ENCODE measurements around the gene POLN. TPM values are rescaled to one million over a fixed set of nuclear protein-coding genes. Genes with fewer than 3 reads are reported as not detected.

The POLN gene
- total RNA-seq, 4 donors from 2014 or later = 3.3 to 9.6 (median 5.5) TPM

- Histone ChIP-seq H3K27ac (no peak overlapping the region), H3K9me3 (peaks cover 0 to 18% (median 0%) of the 10 kb centered on the region in 4 donors), H3K4me3 (no peak overlapping the region), H3K27me3 (no peaks in the 10 kb centered on the region), H3K4me1 (peaks cover 0 to 3% (median 0%) of the 10 kb centered on the region in 4 donors), H3K36me3 (peaks cover 0 to 21% (median 0%) of the 10 kb centered on the region in 3 donors)
- TF ChIP-seq EP300 (IDR thresholded peaks at IDR 0.05) = no peak
- TF ChIP-seq POLR2A (IDR thresholded peaks at IDR 0.05) = no peak
- no peak for DNase-seq (ENCODE audit: low spot score in 2 of 2)
- 90 to 98% methylated on average over 13 to 16 of the region's 16 CpGs for WGBS, 2 donors
Observed at GRCh38 chr4:2095236-2096072, 146.5 kb downstream of the POLN start.

GRCh38 chr4:2094545-2094944 lies 147.4 kb downstream of the POLN start:
- H3K36me3 ChIP-seq = peaks cover 0 to 21% (median 0%) of the 10 kb centered on the region in 3 donors
- TF ChIP-seq POLR2A (IDR thresholded peaks at IDR 0.05) (no peak), EP300 (IDR thresholded peaks at IDR 0.05) (no peak)
- TF ChIP-seq, protein P1, sequence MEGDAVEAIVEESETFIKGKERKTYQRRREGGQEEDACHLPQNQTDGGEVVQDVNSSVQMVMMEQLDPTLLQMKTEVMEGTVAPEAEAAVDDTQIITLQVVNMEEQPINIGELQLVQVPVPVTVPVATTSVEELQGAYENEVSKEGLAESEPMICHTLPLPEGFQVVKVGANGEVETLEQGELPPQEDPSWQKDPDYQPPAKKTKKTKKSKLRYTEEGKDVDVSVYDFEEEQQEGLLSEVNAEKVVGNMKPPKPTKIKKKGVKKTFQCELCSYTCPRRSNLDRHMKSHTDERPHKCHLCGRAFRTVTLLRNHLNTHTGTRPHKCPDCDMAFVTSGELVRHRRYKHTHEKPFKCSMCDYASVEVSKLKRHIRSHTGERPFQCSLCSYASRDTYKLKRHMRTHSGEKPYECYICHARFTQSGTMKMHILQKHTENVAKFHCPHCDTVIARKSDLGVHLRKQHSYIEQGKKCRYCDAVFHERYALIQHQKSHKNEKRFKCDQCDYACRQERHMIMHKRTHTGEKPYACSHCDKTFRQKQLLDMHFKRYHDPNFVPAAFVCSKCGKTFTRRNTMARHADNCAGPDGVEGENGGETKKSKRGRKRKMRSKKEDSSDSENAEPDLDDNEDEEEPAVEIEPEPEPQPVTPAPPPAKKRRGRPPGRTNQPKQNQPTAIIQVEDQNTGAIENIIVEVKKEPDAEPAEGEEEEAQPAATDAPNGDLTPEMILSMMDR (IDR thresholded peaks at IDR 0.05) = no peak
- peaks cover 0 to 3% (median 0%) of the 10 kb centered on the region in 4 donors for H3K4me1 ChIP-seq
- no peak for DNase-seq (ENCODE audit: low spot score in 2 of 2)
- H3K27ac ChIP-seq = no peak overlapping the region
- H3K9me3 ChIP-seq = peaks cover 0 to 18% (median 0%) of the 10 kb centered on the region in 4 donors
- H3K4me3 ChIP-seq = no peak overlapping the region
- 85 to 87% methylated on average over 4 of the region's 4 CpGs for WGBS, 2 donors
- no peaks in the 10 kb centered on the region for H3K27me3 ChIP-seq

GRCh38 chr4:2093265-2093664 lies 148.7 kb downstream of the POLN start:
- 84 to 88% methylated on average over 6 of the region's 6 CpGs for WGBS, 2 donors
- Histone ChIP-seq H3K9me3 (peaks cover 0 to 18% (median 0%) of the 10 kb centered on the region in 4 donors), H3K4me1 (peaks cover 0 to 3% (median 0%) of the 10 kb centered on the region in 4 donors), H3K4me3 (no peak overlapping the region), H3K27ac (no peak overlapping the region), H3K36me3 (peaks cover 0 to 21% (median 0%) of the 10 kb centered on the region in 3 donors), H3K27me3 (no peaks in the 10 kb centered on the region)
- no peak for DNase-seq (ENCODE audit: low spot score in 2 of 2)
- TF ChIP-seq POLR2A (IDR thresholded peaks at IDR 0.05) (no peak), EP300 (IDR thresholded peaks at IDR 0.05) (no peak)
- TF ChIP-seq, protein P1 (IDR thresholded peaks at IDR 0.05) = no peak

DNA sequence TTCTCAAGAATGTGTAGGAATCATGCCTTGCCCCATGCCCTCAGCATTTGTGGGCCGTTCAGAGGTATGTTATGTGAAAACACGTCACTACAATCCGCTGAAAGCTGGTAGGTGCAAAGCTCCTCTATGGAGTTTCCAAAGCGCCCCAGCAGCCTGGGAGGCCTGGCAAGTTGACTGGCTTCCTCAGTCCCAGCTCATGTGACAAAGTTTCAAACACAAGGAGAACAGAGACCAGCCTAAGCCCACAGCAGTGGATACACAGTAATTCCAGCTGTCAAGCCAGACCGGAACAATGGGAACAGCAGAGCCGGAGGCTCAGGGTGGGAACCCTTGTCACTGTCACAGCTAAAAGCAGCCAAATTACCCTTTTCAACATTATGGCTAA lies 149.3 kb downstream of the POLN start:
- H3K4me3 ChIP-seq = no peak overlapping the region
- H3K4me1 ChIP-seq = peaks cover 0 to 3% (median 0%) of the 10 kb centered on the region in 4 donors
- H3K27me3 ChIP-seq = no peaks in the 10 kb centered on the region
- no peak overlapping the region for H3K27ac ChIP-seq
- TF ChIP-seq, protein P1 (IDR thresholded peaks at IDR 0.05) = no peak
- TF ChIP-seq EP300 (IDR thresholded peaks at IDR 0.05) = no peak
- TF ChIP-seq POLR2A (IDR thresholded peaks at IDR 0.05) = no peak
- WGBS, 2 donors = 65 to 74% methylated on average over 6 of the region's 6 CpGs
- H3K9me3 ChIP-seq = peaks cover 0 to 18% (median 0%) of the 10 kb centered on the region in 4 donors
- no peak for DNase-seq (ENCODE audit: low spot score in 2 of 2)
- peaks cover 0 to 21% (median 0%) of the 10 kb centered on the region in 3 donors for H3K36me3 ChIP-seq

DNA sequence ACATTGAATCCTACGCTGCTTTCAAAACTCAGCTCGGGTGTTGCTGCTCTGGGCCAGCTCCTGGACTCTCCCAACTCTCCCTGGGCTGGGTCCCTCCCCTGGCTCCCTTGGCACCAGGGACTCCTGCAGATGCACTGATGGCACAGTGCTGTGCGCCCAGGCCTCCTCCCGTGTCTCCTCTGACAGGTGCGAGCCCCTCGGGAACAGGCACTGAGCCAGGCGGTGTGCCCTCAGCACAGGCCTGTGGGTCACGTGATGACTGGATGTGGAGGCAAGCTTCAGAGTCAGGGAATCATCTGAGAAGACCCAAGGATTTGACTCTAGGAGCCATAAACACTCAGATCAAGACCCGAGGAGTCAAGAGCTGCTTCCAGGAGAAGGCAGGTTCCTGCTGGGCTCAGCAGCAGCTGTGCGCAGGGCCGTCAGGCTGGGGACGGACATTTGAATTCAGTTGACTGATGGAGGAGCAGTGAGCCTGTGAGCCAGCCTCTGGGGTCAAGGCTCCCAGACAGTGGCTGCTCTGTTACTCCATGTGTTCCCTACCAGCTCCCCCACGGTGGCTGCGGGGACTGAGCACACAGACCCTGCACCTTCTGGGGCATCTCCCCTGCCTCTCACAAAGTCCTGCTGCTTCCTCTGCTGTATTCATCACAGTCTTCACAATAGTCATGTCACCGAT lies 149.8 kb downstream of the POLN start:
- Histone ChIP-seq H3K4me3 (no peak overlapping the region), H3K27me3 (no peaks in the 10 kb centered on the region), H3K9me3 (peaks cover 0 to 17% (median 0%) of the 10 kb centered on the region in 4 donors), H3K4me1 (peaks cover 0 to 3% (median 0%) of the 10 kb centered on the region in 4 donors), H3K36me3 (peaks cover 0 to 21% (median 0%) of the 10 kb centered on the region in 3 donors), H3K27ac (no peak overlapping the region)
- TF ChIP-seq, protein P1 (IDR thresholded peaks at IDR 0.05) = no peak
- DNase-seq (ENCODE audit: low spot score in 2 of 2) = no peak
- WGBS, 2 donors = 66 to 73% methylated on average over 15 of the region's 15 CpGs

All from tibial nerve (tissue), 4 donors.